GM21423 (cell line): ENCODE measurements around the gene ELAVL1.

Experiments
- ATAC-seq: cut with Tn5 transposase; IDR thresholded peaks from one replicate; pipeline ENCODE4 v1.9.1; 2021; ENCODE audit warnings: mild to moderate bottlenecking, moderate library complexity; ENCODE audit not compliant: unreplicated experiment

Gene ELAVL1

DNA sequence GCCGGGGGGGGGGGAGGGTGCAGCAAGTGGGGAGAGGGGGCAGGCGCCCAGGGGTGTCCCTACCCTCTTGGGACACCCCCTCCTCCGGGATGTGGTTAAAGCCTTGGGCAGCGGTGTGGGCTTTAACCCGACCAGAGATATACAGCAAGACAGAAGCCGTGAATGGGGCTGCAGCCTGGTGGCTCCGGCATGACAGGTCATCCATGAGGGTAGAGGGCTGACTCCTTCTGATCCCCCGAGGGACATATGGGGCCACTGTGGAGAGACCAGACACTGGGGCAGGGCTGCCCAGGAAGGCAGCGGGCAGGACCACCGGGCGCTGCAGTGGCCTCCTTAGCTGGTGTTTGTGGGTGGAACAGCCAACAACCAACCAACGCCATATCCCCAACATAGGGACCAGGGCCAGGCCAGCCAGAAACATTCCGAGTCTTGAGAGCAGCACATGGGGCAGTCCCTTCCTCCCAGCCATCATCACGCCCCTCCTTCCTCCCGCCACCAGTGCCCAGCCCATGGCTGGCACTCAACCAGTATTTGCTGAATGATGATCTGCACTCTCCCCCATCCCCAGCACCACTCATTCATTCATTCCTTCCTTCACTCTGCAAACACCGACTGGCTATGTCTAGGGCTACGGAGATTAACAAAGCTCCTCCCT is 18.2 kb downstream of the ELAVL1 start:
- ATAC-seq: no peak

DNA sequence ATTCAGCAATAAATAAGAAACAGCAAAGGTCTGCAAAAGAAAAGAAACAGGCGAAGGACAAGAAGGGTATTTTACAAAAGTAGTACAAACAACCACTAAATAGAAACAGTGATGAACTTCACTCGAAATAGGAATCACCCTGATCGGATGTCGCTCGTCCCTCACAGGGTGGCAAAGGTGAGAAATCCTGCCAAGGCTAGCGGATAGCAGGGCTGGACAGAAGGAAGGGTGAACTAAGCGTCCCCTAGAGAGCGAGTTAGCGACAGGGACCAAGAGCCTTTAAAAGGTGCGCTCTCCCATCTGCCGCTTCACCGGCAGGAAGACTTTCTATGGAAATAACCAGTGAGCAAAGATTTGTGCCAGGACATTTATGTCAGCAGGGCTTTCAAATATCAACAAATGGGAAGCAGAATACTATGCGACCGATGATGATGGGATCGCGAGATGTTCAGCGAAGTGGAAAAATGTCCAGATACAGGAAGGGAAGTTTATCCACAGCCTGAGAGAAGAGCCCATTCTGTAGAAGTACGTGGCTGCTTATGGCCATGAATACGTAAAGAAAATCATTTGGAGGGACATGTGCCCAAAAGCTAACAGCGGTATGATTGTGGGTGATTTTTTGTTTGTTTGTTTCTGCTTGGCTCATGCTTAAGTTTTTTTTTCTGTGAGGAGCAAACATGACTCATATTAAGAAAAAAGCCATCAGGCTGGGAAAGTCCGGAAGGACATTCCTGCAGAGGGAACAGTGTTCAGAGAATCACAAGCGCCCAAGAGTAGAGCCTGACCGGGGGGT is 18.9 kb downstream of the ELAVL1 start:
- ATAC-seq: no peak

DNA sequence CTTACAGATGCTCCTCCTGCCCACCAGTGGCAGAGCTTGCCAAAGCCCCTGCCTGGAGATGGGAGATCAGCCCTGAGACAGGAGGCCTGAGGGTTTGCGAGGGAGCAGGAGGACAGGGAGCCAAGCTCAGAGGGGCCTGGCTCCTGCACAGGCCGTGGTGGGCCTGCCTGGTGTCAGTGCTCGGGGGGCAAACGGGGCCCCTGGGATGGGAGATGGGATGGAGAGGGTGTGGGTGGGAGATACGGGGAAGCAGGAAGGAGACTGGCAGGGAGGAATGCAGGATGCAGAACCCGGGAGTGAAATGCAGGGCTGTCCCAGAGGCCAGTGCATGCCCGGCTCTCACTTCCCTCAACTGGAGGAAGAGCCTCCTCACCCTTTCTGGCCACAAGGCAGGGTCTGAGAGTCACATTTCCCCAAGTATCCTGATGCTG is 19.9 kb downstream of the ELAVL1 start:
- ATAC-seq: no peak

DNA sequence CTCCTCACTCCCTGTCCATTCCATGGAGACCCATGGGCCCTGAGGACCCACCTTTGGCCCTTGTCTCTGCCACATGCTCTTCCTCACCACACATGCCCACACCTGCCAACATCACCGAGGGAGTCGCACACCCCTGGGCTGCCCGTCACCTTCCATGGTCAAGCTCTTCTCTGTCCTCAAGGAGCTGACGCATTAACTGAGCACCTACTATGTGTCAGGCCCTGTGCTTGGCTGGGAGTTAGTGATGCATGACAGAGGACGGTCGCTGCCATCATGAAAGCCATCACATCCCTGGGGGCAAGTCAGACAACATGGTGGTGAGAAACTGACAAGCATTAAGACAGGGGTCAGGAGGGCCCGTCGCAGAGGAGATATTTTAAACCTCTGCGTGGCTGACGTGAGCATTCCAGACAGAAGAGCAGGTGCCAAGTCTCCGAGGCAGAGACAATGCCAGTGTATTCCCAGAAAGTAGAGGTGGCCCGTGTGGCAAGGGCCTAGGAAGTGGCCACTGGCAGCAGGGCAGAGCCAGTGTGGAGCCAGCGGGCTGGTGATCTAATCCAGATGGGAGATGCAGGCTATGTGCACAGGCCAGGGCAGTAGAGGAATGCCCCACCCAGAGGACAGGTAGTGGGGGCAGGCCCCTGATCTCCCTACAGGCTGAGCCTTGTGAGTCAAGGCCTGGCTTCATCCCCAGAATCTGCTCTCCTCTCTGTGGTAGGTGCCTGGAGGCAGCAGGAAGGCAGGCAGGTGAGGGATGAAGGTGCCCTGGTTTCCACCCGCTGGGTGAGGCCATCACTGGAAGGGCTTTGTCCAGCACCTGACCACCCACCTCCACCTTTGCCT is 21.2 kb downstream of the ELAVL1 start:
- no peak for ATAC-seq

DNA sequence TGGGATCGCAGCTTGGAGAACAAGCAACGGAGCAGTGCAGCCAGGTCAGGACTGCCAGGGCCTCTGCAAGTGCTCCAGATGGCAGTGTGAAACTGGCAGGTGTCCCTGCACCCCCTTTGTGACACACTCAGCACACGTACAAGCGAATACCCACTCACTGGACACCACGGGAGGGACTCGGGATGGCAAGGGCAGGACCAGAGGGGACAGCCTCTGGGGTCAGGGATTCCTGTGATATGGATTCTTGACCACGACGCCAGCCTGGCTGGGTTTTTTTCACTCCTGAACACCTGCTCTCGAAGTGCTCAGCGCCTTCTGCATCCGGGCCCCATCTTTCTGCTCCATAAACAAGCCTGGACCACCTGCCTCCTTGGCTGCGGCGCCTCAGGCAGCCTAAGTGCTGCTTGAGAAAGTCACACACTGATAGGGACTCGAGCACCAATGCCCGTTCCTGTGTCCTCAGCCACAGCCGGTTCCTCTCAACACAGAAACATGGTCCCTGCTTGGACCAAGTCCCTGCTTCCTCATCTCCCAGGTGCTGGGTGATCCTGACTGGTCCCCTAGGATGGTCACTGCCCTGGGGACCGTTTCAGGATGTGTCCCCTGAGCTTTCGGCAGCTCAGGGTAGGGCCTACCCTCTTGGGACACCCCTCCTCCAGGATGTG is 22.0 kb downstream of the ELAVL1 start:
- ATAC-seq: no peak

DNA sequence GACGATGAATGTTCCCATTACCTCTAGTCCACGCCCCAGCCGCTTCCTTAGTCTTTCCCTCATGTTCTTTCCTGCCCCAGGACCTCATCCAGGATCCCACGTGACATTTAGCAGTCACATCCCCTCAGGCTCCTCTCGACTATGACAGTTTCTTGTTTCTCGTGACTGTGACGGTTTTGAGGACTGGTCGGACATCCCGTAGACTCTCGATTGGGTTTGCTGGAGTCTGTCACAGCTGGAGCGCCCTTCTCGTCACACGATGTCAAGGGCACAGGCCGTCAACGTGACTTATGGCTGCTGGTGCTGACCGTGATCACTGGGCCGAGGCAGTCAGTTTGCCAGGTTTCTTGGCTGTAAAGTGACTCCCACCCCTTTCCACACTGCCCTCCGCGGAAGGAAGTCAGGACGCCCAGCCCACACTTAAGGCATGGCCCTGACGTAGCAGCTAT is 22.8 kb downstream of the ELAVL1 start:
- ATAC-seq: no peak

DNA sequence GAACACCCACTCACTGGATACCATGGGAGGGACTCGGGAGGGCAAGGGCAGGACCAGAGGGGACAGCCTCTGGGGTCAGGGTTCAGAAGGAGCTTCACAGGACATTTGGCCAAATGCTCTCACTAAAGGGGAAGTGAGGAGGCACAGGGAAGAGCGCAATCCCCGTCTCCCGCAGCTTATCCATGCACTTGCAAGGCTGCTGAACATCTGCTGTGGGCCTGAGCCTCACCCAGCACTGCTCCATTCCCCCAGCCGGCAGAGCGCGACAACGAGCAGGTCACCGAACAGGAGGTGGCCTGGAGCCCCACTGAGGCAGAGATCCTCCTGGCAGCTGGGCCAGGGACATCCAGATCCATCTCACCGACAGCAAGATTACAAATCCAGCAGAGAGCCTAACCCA is 23.3 kb downstream of the ELAVL1 start:
- no peak for ATAC-seq

DNA sequence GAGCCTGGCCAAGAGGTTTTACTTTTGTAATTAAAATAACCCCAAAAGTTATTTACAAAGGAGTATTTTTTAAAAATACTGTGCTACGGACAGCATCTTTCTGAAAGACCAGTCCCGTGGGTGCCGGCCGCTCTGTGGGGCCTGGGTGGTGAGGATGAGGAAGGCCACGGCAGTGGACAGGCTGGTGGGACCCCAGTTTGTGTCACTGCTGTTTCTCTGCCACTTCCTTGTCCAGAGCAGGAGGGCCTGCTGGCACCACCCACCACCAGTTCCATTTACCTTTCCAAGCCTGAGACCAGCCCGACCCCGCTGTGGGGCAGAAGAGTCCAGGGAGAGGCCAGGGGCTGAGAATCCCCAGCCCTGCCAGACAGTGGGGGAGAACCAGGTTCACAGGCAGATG is 23.8 kb downstream of the ELAVL1 start:
- no peak for ATAC-seq

DNA sequence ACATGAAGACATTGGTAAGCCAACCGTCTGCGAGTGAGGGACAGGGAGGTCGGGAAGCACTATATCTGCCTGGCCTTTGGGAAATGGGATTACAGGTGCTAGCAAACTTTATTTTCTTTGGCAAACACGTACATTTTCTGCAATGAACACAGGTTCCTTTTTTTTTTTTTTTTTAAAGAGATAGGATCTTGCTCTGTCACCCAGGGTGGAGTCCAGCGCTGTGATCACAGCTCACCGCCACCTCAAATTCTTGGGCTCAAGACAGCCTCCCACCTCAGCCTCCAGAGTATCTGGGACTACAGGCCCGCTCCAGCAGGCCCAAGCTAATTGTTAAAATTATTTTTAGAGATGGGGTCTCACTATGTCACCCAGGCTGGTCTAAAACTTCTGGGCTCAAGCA is 24.2 kb downstream of the ELAVL1 start:
- ATAC-seq: no peak

DNA sequence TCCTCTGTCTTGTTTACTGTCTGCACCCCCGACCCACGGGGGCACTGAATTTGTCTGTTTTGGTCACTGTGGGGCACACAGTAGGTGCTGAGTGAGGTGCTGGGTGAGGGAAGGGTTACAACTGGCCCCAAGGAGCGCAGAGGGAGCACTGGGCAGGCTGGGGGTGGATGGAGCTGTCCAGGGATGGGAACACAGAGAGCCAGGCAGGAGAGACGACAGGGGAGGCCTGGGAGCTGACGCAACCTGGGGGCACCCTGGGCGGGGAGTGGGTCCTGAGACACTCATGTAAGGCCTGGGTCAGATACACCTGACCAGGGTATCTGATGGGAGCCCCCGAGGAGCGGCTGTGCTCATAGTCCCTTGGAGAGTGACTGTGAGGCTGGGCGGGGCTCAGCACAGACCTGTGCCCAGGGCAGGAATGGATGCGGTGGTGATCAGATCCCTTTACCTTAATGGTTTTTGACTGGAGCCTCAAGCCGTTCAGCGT is 24.8 kb downstream of the ELAVL1 start:
- ATAC-seq: no peak

DNA sequence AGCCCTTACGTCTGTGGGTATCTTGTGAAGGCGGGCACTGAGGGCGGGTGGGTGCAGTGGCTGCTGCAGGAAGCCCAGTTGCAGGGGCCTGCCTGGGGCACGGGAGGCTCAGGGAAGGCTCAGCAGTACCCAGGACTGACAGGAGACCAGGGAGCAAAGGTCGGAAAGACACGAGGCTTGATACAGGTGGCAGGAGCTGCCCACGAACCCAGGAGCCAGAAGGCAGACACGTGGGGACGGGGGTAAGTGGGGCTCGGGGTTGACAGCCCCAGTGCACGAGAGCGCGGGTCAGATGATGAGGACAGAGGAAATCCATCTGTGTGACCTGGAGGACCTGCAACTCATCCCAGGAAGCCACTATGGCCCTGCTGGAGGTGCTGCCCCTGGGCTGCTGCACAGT is 25.3 kb downstream of the ELAVL1 start:
- no peak for ATAC-seq

DNA sequence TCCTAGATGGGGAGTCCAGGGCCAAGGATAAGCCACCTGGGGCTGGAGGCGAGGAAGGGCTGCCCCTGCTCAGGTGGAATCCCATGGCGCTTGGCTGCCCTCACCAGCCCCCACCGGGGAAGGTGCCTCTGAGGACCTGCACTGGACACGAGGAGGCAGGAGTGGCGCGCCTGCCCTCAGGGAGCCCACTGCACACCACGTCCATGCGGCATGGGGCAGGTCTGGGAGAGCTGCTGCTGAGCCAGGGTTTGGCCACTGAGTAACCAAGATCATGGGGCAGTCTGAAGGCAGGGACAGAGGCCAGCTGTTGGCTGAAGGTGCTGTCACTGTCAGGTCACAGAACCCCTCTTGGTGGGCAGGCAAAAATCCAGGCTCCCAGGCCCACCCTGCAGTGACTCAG is 25.9 kb downstream of the ELAVL1 start:
- no peak for ATAC-seq

DNA sequence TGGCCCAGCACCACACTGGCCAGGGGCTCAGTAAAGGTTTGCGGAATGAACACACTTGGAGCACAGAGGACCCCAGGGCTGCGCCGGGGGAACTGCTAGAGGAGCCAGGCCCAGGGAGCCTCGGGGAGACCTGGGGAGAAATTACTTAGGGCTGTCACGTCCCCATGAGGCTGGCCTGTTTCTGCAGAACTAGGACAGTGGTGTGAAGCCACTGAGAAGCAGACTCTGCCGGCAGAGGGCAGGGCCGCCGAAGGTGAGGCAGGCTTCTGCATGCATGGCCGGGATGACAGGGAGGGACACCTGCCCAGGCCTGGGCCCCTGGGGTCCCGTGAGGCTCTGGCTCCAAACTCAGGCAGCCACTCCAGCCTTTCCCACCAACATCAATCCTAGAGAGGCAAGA is 26.4 kb downstream of the ELAVL1 start:
- ATAC-seq: no peak

DNA sequence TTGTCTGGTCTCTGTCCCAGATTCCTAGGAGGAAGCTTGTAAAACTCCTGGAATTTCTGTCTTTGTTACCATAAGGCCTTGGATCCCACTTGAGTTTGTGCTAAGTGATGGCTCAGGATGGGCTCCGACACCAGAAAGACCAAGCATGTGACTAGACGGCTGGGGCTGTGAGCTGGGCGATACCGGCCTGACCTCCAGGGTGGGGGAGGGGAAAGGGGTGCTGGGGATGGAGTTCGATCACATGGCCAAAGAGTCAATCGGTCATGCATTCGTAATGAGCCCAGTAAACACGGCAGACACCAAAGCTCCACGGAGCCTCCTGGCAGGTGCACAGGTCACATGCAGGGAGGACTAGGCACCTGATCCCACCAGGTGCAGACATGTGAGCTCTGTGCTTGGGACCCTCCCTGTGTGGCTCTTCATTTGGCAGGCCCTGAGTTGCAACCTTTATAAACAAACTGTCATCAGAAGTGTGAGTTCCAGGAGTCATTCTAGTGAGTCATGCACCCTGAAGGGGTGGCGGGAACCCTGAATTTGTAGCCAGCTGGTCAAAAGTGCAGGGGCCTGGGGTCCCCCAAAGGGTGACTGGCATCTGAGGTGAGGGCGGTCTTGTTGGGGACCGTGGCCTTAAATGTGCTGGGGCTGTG is 27.1 kb downstream of the ELAVL1 start:
- no peak for ATAC-seq

DNA sequence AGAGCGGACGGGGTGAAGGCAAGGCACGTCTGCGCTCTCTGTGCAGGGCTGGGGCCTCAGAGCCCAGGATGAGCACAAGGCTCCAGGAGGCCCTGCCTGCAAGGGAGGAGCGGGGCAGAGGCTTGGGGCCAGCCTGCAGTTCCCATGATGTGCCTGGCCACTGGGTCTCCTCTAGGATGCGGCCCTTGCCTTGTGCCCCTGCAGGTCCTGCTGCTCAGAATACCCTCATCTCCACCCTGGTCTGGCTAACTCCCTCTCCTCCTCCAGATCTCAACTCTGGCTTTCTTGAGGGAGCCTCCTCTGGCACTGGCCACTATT is 27.8 kb downstream of the ELAVL1 start:
- ATAC-seq: no peak

DNA sequence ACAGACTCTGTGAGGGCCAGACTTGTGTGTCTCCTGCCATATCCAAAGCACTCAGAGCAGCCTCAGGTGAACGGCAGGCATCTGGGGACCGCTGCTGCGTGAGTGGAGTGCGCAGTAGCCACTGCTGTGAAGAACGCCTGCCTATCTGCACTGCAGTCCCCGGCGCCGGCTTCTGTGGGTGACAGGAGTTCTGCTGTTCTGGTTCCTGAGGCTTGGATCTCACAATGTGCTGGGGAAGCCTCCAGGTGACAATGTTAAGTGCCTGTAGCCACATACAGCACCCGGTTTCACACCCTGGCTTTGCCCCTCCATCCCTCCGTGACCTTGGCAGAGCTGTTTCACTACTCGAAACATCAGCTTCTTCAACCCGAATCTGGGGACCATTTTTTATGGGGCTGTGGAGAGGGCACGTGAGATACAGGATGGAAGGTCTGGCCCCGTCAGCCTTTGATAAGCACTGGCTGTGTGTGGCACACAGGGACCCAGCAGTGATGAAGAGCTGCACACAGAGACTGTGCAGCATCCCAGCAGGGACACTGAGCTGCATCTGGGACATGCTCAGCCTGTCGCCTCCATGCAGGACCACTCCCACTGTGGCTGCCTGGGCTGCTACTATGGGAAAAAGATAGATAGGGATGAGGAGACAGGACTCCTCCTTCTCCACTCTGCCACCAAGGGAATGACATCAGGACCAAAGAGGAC is 28.3 kb downstream of the ELAVL1 start:
- no peak for ATAC-seq

DNA sequence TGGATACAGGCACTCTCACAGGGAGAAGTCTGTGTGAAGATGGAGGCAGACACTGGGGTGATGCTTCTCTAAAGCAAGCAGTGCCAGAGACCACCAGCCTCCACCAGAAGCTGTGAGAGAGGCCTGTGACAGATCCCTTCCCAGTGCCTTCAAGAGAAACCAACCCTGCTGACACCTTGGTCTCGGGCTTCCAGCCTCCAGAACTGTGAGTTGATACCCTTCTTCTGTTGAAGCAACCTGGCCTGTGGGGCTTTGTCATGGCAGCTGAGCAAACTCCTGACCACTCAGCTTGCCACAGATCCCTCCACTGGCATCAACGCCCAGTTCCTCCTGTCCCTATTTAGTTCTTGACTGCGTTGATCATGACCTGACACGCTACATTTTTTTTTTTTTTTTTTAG is 29.0 kb downstream of the ELAVL1 start:
- ATAC-seq: no peak

DNA sequence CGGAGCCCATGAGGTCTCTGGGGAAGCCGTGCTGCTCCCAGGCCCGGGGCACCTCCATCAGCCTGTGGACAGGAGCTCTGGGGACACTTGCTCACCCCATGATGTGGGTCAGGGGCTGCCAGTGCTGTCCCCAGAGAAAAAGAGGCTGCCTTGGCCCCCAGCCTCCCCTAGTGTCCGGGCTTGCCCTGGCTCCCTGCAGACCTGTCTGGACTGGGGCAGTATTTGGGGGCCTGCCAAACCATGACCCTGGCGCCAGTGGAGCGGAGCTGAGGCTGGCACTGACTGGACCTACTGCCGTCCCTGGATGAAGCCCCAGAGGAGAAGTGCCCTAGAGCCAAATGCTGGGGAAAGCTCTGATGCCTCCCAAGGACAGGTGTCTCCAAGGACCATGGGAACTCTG is 30.4 kb downstream of the ELAVL1 start:
- no peak for ATAC-seq

DNA sequence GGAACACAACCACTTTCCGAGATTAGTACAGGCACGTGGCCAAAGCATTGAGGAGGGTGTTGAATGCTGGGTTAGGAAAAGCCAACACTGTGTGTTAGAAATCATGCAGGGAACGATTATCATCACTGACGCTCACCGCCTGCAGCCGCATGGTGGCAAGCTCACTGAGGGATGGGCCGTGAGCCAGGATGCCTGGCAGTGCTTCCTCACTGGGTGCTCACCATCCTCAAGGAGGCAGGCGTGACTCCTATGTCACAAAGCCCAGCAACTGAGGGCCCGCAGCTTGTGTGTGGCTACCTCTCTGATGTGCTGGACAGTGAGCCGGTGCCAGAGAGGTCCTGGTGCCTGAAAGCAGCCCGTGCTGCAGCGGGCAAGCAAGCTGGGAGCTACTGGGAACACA is 31.6 kb downstream of the ELAVL1 start:
- ATAC-seq: no peak
